B cell (primary cell): ENCODE measurements around the gene CCM2. TPM values are rescaled to one million over a fixed set of nuclear protein-coding genes. Genes with fewer than 3 reads are reported as not detected.

ENCODE experiments used
- ATAC-seq: fragments of 200-7000 bp; cut with Tn5 transposase; one replicate; pipeline ENCODE4 v1.10.0; 2021; ENCODE audit warnings: low read depth, mild to moderate bottlenecking, moderate number of reproducible peaks, moderate library complexity
- CTCF ChIA-PET: fragments of 350-600 bp; sonication (Branson Sonifier 250); formaldehyde crosslinking; loops from one replicate; lab custom pipeline; 2021; ENCODE audit warnings: antibody characterized with exemption, inconsistent platforms; lab: Charles Lee
- POLR2A ChIA-PET: fragments of 350-600 bp; sonication (Branson Sonifier 250); formaldehyde crosslinking; loops from one replicate; lab custom pipeline; 2021; ENCODE audit warnings: antibody characterized with exemption; lab: Charles Lee
- DNase-seq: peaks from one replicate; pipeline ENCODE4 v3.0.0; 2013
- H2AFZ ChIP-seq: 2 replicates; pipeline ENCODE4 v1.6.1; 2012; ENCODE audit warnings: mild to moderate bottlenecking, low read depth, low read length; ENCODE audit not compliant: insufficient read depth, poor library complexity, severe bottlenecking
- H3K27ac ChIP-seq, 2 donors: 1 replicate in 1 of 2; 2 replicates in 1 of 2; pipeline ENCODE4 v1.5.1; 2012 to 2013; ENCODE audit warnings: low read length in 2 of 2, mild to moderate bottlenecking in 2 of 2, moderate library complexity in 1 of 2
- H3K27me3 ChIP-seq, 4 experiments: fragments of 200-600 bp in 1 of 4; sonication (generic) in 1 of 4; replicated peaks in 1 of 4; 1 replicate in 2 of 4; 2 replicates in 2 of 4; pipeline versions ENCODE4 v1.6.1 to v1.7.0; 2013 to 2016; ENCODE audit warnings: low read length in 3 of 4, mild to moderate bottlenecking in 2 of 4, mixed read lengths in 1 of 4, moderate library complexity in 1 of 4; ENCODE audit not compliant: insufficient read depth in 4 of 4, control insufficient read depth in 3 of 4; ENCODE audit errors: control extremely low read depth in 1 of 4
- H3K36me3 ChIP-seq, 2 experiments: replicated peaks in 1 of 2; 1 replicate in 1 of 2; 2 replicates in 1 of 2; pipeline versions ENCODE4 v1.6.1 to v1.7.1; 2013; ENCODE audit warnings: low read length in 1 of 2; ENCODE audit not compliant: insufficient read depth in 2 of 2, control insufficient read depth in 1 of 2; ENCODE audit errors: control extremely low read depth in 1 of 2, extremely low read depth in 1 of 2
- H3K4me1 ChIP-seq, 2 donors: fragments of 200-600 bp in 1 of 2; sonication (generic) in 1 of 2; 1 replicate in 1 of 2; 2 replicates in 1 of 2; pipeline versions ENCODE4 v1.5.1 to v1.6.1; 2013 to 2017; ENCODE audit warnings: low read length in 2 of 2; ENCODE audit not compliant: control insufficient read depth in 2 of 2, insufficient read depth in 2 of 2
- H3K4me2 ChIP-seq: replicated peaks from 2 replicates; pipeline ENCODE3; 2012; ENCODE audit warnings: mild to moderate bottlenecking, low read depth, low read length; ENCODE audit not compliant: poor library complexity, severe bottlenecking
- H3K4me3 ChIP-seq, 5 experiments: fragments of 200-600 bp in 1 of 5; sonication (generic) in 1 of 5; 1 replicate in 3 of 5; 2 replicates in 2 of 5; pipeline versions ENCODE4 v1.5.1 to v1.7.0; 2011 to 2016; ENCODE audit warnings: low read length in 4 of 5, mild to moderate bottlenecking in 4 of 5, low read depth in 2 of 5, control low read depth in 1 of 5, moderate library complexity in 1 of 5; ENCODE audit not compliant: insufficient read depth in 1 of 5; ENCODE audit errors: control extremely low read depth in 1 of 5, extremely low read depth in 1 of 5
- H3K79me2 ChIP-seq: fragments of 200-600 bp; sonication (generic); one replicate; pipeline ENCODE4 v1.6.0; 2016; ENCODE audit warnings: low read length; ENCODE audit not compliant: control insufficient read depth, insufficient read depth
- H3K9ac ChIP-seq: fragments of 200-600 bp; sonication (generic); 2 replicates; pipeline ENCODE4 v1.6.1; 2017; ENCODE audit warnings: mild to moderate bottlenecking, low read length, moderate library complexity
- H3K9me3 ChIP-seq, 3 donors: one replicate each; pipeline versions ENCODE4 v1.6.1 to v1.7.1; 2013; ENCODE audit warnings: low read length in 2 of 3; ENCODE audit not compliant: control insufficient read depth in 2 of 3, insufficient read depth in 1 of 3; ENCODE audit errors: control extremely low read depth in 1 of 3
- H4K20me1 ChIP-seq: 2 replicates; pipeline ENCODE4 v1.6.0; 2012; ENCODE audit warnings: mild to moderate bottlenecking, low read length; ENCODE audit not compliant: insufficient read depth, control insufficient read depth, poor library complexity, severe bottlenecking
- H3K27ac Mint-ChIP-seq: one replicate; pipeline ENCODE4 v1.8.0; 2021; ENCODE audit warnings: mixed read lengths
- H3K27me3 Mint-ChIP-seq: one replicate; pipeline ENCODE4 v1.8.0; 2021; ENCODE audit warnings: mixed read lengths
- H3K4me1 Mint-ChIP-seq: one replicate; pipeline ENCODE4 v1.8.0; 2021; ENCODE audit warnings: mixed read lengths
- H3K4me3 Mint-ChIP-seq: one replicate; pipeline ENCODE4 v1.8.0; 2021; ENCODE audit warnings: mixed read lengths
- H3K9me3 Mint-ChIP-seq: one replicate; pipeline ENCODE4 v1.8.0; 2022; ENCODE audit warnings: mixed read lengths; ENCODE audit not compliant: insufficient read depth
- EZH2 ChIP-seq: IDR thresholded peaks from 2 replicates; pipeline ENCODE4 v1.6.1; 2012; ENCODE audit warnings: borderline replicate concordance, low read depth, mild to moderate bottlenecking, moderate library complexity, low read length; ENCODE audit not compliant: insufficient read depth, poor library complexity, severe bottlenecking
- WGBS: methylation state at CpG from one replicate; pipeline ENCODE4 v1.1.5; 2013; ENCODE audit warnings: missing lambda C conversion rate; ENCODE audit not compliant: insufficient coverage; 5-methylcytosine and 5-hydroxymethylcytosine counted together
- intact Hi-C: fragments of 100-400 bp; cut with micrococcal nuclease; formaldehyde crosslinking; loops from one replicate; pipeline ENCODE4 v1.10.0; 2022
- polyA plus RNA-seq: library from polyadenylated mRNA; depleted of rRNA; stranded (reverse); fragments of >200 nt; gene quantifications from 2 replicates; pipeline ENCODE4 v1.2.3, GENCODE V29; 2012
- total RNA-seq, 2 donors: library from RNA; stranded (reverse); fragments of 120-200 nt in 1 of 2; gene quantifications; 1 replicate in 1 of 2; 2 replicates in 1 of 2; pipeline versions ENCODE4 v1.2.3 to v1.2.4, GENCODE V29; 2013 to 2022
- TF ChIP-seq, protein P1 (sequence below): fragments of 200-600 bp; IDR thresholded peaks from one replicate; pipeline ENCODE4 v1.8.0; 2022; ENCODE audit warnings: antibody characterized with exemption, mild to moderate bottlenecking

The CCM2 gene
- total and polyA plus RNA-seq, 2 donors (not counting 1 experiment from before 2014, with no cell fraction given): 150 to 201 TPM

DNA sequence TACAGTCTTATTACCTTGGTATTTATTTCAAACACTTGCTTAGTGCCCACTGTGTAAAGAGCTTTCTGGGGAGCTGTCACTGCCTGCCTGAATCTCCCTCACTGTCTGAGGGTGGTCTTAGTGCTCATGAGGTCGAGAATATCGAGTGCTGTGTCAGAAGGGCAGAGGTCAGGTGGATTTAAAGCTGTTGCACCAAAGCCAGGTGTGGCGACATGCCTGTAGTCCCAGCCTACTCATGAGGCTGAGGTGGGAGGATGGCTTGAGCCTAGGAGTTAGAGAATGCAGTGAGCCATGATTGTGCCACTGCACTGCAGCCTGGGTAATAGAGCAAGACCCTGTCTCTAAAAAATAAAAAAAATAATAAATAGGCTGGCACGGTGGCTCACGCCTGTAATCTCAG lies 20.9 kb downstream of the CCM2 start:
- H4K20me1 ChIP-seq: no peaks in the 10 kb centered on the region
- H3K9me3 Mint-ChIP-seq: no peaks in the 10 kb centered on the region
- no peak overlapping the region for H2AFZ ChIP-seq
- no peaks in the 10 kb centered on the region for H3K9me3 ChIP-seq
- WGBS: 90% methylated on average over 5 of the region's 5 CpGs
- no peaks in the 10 kb centered on the region for H3K27me3 ChIP-seq
- H3K4me3 Mint-ChIP-seq: no peak overlapping the region
- H3K27me3 Mint-ChIP-seq: no peaks in the 10 kb centered on the region
- CTCF ChIA-PET: interaction anchor here (0.7 kb wide), 1 partner anchor 16 kb away, joined by 3 read pairs; no protein-coding TSS in a partner anchor
- DNase-seq (no peak), ATAC-seq (no peak)
- H3K27ac ChIP-seq: no peak overlapping the region
- intact Hi-C loops: loop anchor here (10.0 kb wide), 1 partner anchor 976 kb away; the partner anchor contains the start of gene DBNL
- H3K4me3 ChIP-seq: no peak overlapping the region
- H3K4me2 ChIP-seq: no peak overlapping the region
- H3K4me1 Mint-ChIP-seq: peaks cover 40% of the 10 kb centered on the region
- H3K4me1 ChIP-seq: peaks cover 15 to 21% of the 10 kb centered on the region in 2 donors
- no peak for TF ChIP-seq EZH2
- POLR2A ChIA-PET: interaction anchor here (0.6 to 2.5 kb wide), 3 partner anchors 20 to 949 kb away, joined by 3 to 12 read pairs (median 4); partner anchors contain the start of gene CCM2
- H3K79me2 ChIP-seq: peaks cover 80% of the 10 kb centered on the region
- peak overlapping the region; percentile 10 for H3K27ac Mint-ChIP-seq
- H3K9ac ChIP-seq: no peak overlapping the region
- peaks cover 0 to 4% of the 10 kb centered on the region in 2 experiments for H3K36me3 ChIP-seq

DNA sequence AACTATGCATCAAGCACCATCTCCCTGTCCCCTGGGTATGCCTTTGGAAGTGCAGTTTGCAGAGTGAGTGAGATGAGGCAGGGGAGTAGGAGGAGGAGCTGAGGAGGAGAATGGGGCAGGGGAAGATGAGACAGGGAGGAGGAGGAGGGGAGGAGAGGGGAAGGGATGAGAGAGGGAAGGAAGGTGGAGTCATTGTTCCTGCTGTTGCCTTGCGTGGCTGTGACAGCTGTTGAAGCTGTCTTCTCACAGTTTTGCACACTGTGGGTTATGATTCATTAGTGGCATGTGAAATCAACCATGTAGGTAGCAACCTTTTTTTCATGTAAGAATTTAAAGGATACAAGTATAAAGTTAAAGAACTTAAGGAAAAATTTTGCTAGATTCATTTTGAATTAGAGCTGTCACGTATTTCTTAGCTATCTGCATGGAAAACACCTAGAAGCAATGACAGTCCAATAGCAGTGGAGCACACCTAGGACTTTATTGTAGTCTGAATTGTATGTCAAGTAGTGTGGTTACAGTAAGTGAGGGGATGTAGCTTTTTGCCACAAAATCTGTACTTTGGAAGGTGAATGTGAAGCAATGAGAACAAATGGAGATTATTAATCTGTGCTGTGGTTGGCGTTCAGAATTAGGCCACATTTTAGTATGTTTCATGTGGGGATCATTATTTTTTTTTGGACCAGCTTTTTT lies 21.7 kb downstream of the CCM2 start:
- Histone ChIP-seq H2AFZ (no peak overlapping the region), H4K20me1 (no peaks in the 10 kb centered on the region), H3K36me3 (peaks cover 0 to 4% of the 10 kb centered on the region in 2 experiments), H3K27ac (peak overlapping the region in 1 of 2 donors; percentile 62), H3K4me2 (peak overlapping the region; percentile 33), H3K27me3 (no peaks in the 10 kb centered on the region), H3K4me3 (no peak overlapping the region), H3K4me1 (peaks cover 23 to 28% of the 10 kb centered on the region in 2 donors), H3K9me3 (no peaks in the 10 kb centered on the region), H3K9ac (no peak overlapping the region), H3K79me2 (peaks cover 86% of the 10 kb centered on the region)
- DNase-seq (no peak), ATAC-seq (peak; percentile 74)
- CTCF ChIA-PET: interaction anchor here (0.7 to 1.7 kb wide), 3 partner anchors 17 to 22 kb away, joined by 3 to 7 read pairs (median 3); partner anchors contain the start of gene CCM2
- 0% methylated on average over 1 of the region's 3 CpGs for WGBS
- POLR2A ChIA-PET: interaction anchor here (0.6 to 2.5 kb wide), 7 partner anchors 11 to 950 kb away, joined by 3 to 12 read pairs (median 4); partner anchors contain the start of gene CCM2
- intact Hi-C loops: loop anchor here (10.0 kb wide), 1 partner anchor 977 kb away; the partner anchor contains the start of gene DBNL
- peaks cover 44% of the 10 kb centered on the region for H3K4me1 Mint-ChIP-seq
- TF ChIP-seq EZH2: no peak
- TF ChIP-seq, protein P1, sequence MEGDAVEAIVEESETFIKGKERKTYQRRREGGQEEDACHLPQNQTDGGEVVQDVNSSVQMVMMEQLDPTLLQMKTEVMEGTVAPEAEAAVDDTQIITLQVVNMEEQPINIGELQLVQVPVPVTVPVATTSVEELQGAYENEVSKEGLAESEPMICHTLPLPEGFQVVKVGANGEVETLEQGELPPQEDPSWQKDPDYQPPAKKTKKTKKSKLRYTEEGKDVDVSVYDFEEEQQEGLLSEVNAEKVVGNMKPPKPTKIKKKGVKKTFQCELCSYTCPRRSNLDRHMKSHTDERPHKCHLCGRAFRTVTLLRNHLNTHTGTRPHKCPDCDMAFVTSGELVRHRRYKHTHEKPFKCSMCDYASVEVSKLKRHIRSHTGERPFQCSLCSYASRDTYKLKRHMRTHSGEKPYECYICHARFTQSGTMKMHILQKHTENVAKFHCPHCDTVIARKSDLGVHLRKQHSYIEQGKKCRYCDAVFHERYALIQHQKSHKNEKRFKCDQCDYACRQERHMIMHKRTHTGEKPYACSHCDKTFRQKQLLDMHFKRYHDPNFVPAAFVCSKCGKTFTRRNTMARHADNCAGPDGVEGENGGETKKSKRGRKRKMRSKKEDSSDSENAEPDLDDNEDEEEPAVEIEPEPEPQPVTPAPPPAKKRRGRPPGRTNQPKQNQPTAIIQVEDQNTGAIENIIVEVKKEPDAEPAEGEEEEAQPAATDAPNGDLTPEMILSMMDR: no peak
- H3K27ac Mint-ChIP-seq: peak overlapping the region; percentile 78
- no peaks in the 10 kb centered on the region for H3K27me3 Mint-ChIP-seq
- peak overlapping the region; percentile 24 for H3K4me3 Mint-ChIP-seq
- no peaks in the 10 kb centered on the region for H3K9me3 Mint-ChIP-seq
